Spleen (tissue), 11 donors: ENCODE data around the gene FAM222B. TPM values are rescaled to one million over a fixed set of nuclear protein-coding genes. Genes with fewer than 3 reads are reported as not detected.
A peak's percentile ranks its signal among the peaks of the same experiment; 100 is the strongest.
"Not testable (repeated sequence)": the region's sequence is repeated elsewhere in the genome, so short reads cannot be mapped to it uniquely, and the experiment has no call there.

ENCODE experiments used
- DNase-seq: peaks from one replicate; pipeline ENCODE4 v3.0.0-alpha.2; 2020
- H3K27ac ChIP-seq, 8 donors: fragments of 200-600 bp; sonication (generic) in 7 of 8; 1 replicate in 4 of 8; 2 replicates in 4 of 8; pipeline versions ENCODE4 v1.5.0 to v1.8.0; 2016 to 2021; ENCODE audit warnings: inconsistent platforms in 4 of 8, mild to moderate bottlenecking in 4 of 8, moderate library complexity in 1 of 8
- H3K27me3 ChIP-seq, 7 donors: fragments of 200-600 bp; sonication (generic) in 6 of 7; replicated peaks in 1 of 7; 1 replicate in 4 of 7; 2 replicates in 3 of 7; pipeline versions ENCODE4 v1.5.0 to v1.8.0; 2016 to 2021; ENCODE audit warnings: inconsistent platforms in 3 of 7, mild to moderate bottlenecking in 1 of 7
- H3K36me3 ChIP-seq, 6 donors: fragments of 200-600 bp; sonication (generic) in 5 of 6; 1 replicate in 4 of 6; 2 replicates in 2 of 6; pipeline versions ENCODE4 v1.5.0 to v1.8.0; 2016 to 2021; ENCODE audit warnings: inconsistent platforms in 2 of 6
- H3K4me1 ChIP-seq, 6 donors: fragments of 200-600 bp; sonication (generic) in 5 of 6; 1 replicate in 3 of 6; 2 replicates in 3 of 6; pipeline versions ENCODE4 v1.5.0 to v1.8.0; 2016 to 2021; ENCODE audit warnings: inconsistent platforms in 3 of 6
- H3K4me3 ChIP-seq, 8 donors: fragments of 200-600 bp; sonication (generic) in 7 of 8; 1 replicate in 4 of 8; 2 replicates in 4 of 8; pipeline versions ENCODE4 v1.5.0 to v1.8.0; 2016 to 2021; ENCODE audit warnings: inconsistent platforms in 4 of 8, mild to moderate bottlenecking in 4 of 8, moderate library complexity in 2 of 8
- H3K9me3 ChIP-seq, 8 donors: fragments of 200-600 bp; sonication (generic) in 7 of 8; 1 replicate in 4 of 8; 2 replicates in 4 of 8; pipeline versions ENCODE4 v1.5.0 to v1.8.0; 2016 to 2021; ENCODE audit warnings: inconsistent platforms in 4 of 8
- POLR2A ChIP-seq, 3 donors: fragments of 450-650 bp; IDR thresholded peaks; one replicate each; pipeline ENCODE4 v1.5.1; 2017; ENCODE audit warnings: antibody characterized with exemption in 3 of 3, mild to moderate bottlenecking in 1 of 3
- POLR2AphosphoS5 ChIP-seq, 3 donors: sonication (generic); formaldehyde crosslinking; IDR thresholded peaks; one replicate each; pipeline ENCODE4 v1.5.1; 2017; ENCODE audit warnings: antibody characterized with exemption in 3 of 3
- WGBS, 5 donors: extraction: QIAGEN DNeasy Blood & Tissue Kit in 3 of 5; methylation state at CpG; one replicate each; pipeline versions ENCODE4 v1.1.5 to v1.1.7; 2013 to 2018; 5-methylcytosine and 5-hydroxymethylcytosine counted together
- intact Hi-C: fragments of 100-400 bp; cut with DNase I; formaldehyde crosslinking; loops from one replicate; pipeline ENCODE4 v1.15.0; 2023; ENCODE audit warnings: low total_unique reads
- polyA plus RNA-seq, 3 donors: library from polyadenylated mRNA; stranded (reverse); fragments of 200-250 nt; gene quantifications; one replicate each; pipeline ENCODE4 v1.2.1, GENCODE V29; 2013
- total RNA-seq, 7 donors: library from RNA; depleted of rRNA in 3 of 7; stranded (reverse); fragments of >200 nt in 3 of 7; fragmentation: NEBNext Ultra II Directional in 4 of 7; extraction: Animal tissue kit (Norgen Biotek cat#: 25700) in 4 of 7; gene quantifications; one replicate each; pipeline versions ENCODE4 v1.1.0 to v1.2.1, GENCODE V29; 2016 to 2021
- TF ChIP-seq, protein P1 (sequence below), 11 experiments: fragments of 200-600 bp in 7 of 11; fragments of 450-650 bp in 4 of 11; sonication (generic) in 4 of 11; IDR thresholded peaks in 8 of 11; conservative IDR thresholded peaks in 3 of 11; 1 replicate in 7 of 11; 2 replicates in 4 of 11; pipeline versions ENCODE4 v1.4.0 to v1.8.0; 2016 to 2021; ENCODE audit warnings: antibody characterized with exemption in 11 of 11, inconsistent platforms in 4 of 11, mild to moderate bottlenecking in 1 of 11
- donor health status: healthy with polysubstance abuse.
- donor health status: DM: no; HTN: no; CAD: no; lungs with moderate emphysema.
- donor health status: DM: no; HTN: no; CAD: no.
- donor health status: Bipolar disorder and iron deficiency.
- donor health status: healthy.
- donor health status: DM: no; HTN: no; CAD: no.
- donor health status: DM: yes; HTN: yes; CAD: no.

The FAM222B gene
- total and polyA plus RNA-seq, 10 donors, result 2.9 to 23.6 (median 15.0) TPM

DNA sequence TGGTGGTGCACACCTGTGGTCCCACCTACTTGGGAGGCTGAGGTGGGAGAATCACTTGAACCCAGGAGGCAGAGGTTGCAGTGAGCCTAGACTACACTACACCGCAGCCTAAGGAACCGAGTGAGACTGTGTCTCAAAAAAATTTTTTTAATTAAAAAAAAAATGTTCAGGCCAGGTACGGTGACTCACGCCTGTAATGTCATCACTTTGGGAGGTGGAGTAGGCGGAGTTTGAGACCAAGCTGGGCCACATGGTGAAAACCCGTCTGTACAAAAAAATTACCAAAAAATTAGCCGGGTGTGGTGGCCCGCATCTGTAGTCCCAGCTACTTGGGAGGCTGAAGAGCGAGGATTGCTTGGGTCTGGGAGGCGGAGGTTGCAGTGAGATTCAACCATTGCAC is 3.6 kb upstream of the FAM222B start:
- TF ChIP-seq POLR2A (IDR thresholded peaks at IDR 0.05) (no peak), POLR2AphosphoS5 (IDR thresholded peaks at IDR 0.05) (no peak)
- TF ChIP-seq, protein P1, sequence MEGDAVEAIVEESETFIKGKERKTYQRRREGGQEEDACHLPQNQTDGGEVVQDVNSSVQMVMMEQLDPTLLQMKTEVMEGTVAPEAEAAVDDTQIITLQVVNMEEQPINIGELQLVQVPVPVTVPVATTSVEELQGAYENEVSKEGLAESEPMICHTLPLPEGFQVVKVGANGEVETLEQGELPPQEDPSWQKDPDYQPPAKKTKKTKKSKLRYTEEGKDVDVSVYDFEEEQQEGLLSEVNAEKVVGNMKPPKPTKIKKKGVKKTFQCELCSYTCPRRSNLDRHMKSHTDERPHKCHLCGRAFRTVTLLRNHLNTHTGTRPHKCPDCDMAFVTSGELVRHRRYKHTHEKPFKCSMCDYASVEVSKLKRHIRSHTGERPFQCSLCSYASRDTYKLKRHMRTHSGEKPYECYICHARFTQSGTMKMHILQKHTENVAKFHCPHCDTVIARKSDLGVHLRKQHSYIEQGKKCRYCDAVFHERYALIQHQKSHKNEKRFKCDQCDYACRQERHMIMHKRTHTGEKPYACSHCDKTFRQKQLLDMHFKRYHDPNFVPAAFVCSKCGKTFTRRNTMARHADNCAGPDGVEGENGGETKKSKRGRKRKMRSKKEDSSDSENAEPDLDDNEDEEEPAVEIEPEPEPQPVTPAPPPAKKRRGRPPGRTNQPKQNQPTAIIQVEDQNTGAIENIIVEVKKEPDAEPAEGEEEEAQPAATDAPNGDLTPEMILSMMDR (IDR thresholded peaks at IDR 0.05 in 8 of 11, conservative IDR thresholded peaks at IDR 0.05 in 3 of 11), result no peak
- peak; percentile 18 for DNase-seq
- no peaks in the 10 kb centered on the region for H3K9me3 ChIP-seq
- H3K27me3 ChIP-seq, result no peaks in the 10 kb centered on the region
- H3K4me3 ChIP-seq, result no peak overlapping the region
- H3K27ac ChIP-seq, result no peak overlapping the region
- peaks cover 8 to 19% (median 15%) of the 10 kb centered on the region in 6 donors for H3K4me1 ChIP-seq
- H3K36me3 ChIP-seq, result no peaks in the 10 kb centered on the region
- WGBS, 5 donors, result 88 to 96% (median 91%) methylated on average over 10 of the region's 10 CpGs
- intact Hi-C loops, result no loop called here

DNA sequence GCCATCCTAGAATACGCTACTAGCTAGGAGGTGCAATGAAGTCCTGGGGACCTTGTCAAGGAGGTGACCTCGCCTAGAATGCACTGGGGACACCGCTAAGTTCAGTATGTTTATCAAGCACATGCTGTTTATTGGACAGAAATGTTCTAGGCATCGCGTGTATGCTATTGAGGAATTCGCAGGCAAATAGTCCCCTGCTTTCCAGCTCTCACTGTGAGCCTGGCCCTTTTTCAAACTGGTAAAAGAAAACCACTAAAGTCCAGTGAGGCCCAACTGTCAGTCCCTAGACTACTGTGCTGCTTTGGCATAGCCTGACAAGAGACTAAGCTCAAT is 1.2 kb upstream of the FAM222B start:
- DNase-seq, result no peak
- H3K4me3 ChIP-seq, result no peak overlapping the region
- 94 to 96% (median 95%) methylated on average over 6 of the region's 6 CpGs for WGBS, 5 donors
- TF ChIP-seq POLR2A (IDR thresholded peaks at IDR 0.05) (no peak), POLR2AphosphoS5 (IDR thresholded peaks at IDR 0.05) (no peak)
- TF ChIP-seq, protein P1 (IDR thresholded peaks at IDR 0.05 in 8 of 11, conservative IDR thresholded peaks at IDR 0.05 in 3 of 11), result no peak
- no peaks in the 10 kb centered on the region for H3K36me3 ChIP-seq
- H3K27ac ChIP-seq, result no peak overlapping the region
- intact Hi-C loops, result no loop called here
- H3K4me1 ChIP-seq, result peaks cover 9 to 43% (median 31%) of the 10 kb centered on the region in 6 donors
- no peaks in the 10 kb centered on the region for H3K27me3 ChIP-seq
- H3K9me3 ChIP-seq, result no peaks in the 10 kb centered on the region

DNA sequence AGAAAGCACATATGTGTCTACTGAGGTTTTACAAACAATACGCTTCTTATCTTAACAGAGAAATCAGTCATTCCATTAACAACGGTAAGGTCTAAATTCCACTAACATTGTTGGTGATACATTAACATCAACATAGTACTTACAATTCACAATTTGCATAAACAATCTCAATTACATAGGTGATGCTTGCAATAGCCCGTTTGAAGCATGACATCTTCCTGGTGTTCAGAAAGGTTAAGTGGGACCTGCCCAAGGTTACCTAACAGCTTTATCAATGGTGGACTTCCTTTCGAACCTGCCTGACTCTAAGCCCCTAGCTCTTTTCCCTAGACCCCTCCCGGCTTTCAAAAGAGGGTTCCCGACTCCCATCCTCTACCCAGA is 699 bp downstream of the FAM222B start:
- no peak for DNase-seq
- WGBS, 5 donors, result 5 to 12% (median 8%) methylated on average over 6 of the region's 6 CpGs
- H3K4me1 ChIP-seq, result peaks cover 9 to 46% (median 31%) of the 10 kb centered on the region in 6 donors
- intact Hi-C loops, result no loop called here
- H3K27ac ChIP-seq, result peak overlapping the region; percentile 72 to 89 (median 81)
- TF ChIP-seq POLR2A (IDR thresholded peaks at IDR 0.05) (no peak), POLR2AphosphoS5 (IDR thresholded peaks at IDR 0.05) (no peak)
- TF ChIP-seq, protein P1 (IDR thresholded peaks at IDR 0.05 in 8 of 11, conservative IDR thresholded peaks at IDR 0.05 in 3 of 11), result no peak
- H3K36me3 ChIP-seq, result peaks cover 0 to 8% (median 0%) of the 10 kb centered on the region in 6 donors
- H3K4me3 ChIP-seq, result peak overlapping the region; percentile 69 to 91 (median 76)
- H3K9me3 ChIP-seq, result no peaks in the 10 kb centered on the region
- H3K27me3 ChIP-seq, result no peaks in the 10 kb centered on the region

DNA sequence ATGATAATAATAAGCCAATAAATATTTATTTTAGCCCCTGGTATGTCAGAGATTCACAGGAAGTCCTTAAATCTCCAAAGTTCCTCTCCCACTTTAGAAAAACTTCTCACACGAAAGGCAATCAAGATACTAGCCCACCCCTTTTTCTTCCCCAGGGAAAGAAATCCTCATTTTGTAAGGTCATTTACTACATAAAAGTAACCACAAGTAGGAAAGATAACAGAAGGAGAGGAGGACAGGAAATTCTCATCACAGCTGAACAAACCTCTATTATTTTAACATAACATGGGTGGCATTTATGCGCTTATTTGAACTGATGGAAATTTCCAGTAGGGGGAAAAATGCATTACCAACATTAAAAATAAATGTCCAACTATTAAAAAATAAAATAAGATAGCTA is 3.4 kb downstream of the FAM222B start:
- TF ChIP-seq, protein P1 (IDR thresholded peaks at IDR 0.05 in 8 of 11, conservative IDR thresholded peaks at IDR 0.05 in 3 of 11), result no peak
- TF ChIP-seq POLR2AphosphoS5 (IDR thresholded peaks at IDR 0.05) (no peak), POLR2A (IDR thresholded peaks at IDR 0.05) (no peak)
- Histone ChIP-seq H3K27me3 (no peaks in the 10 kb centered on the region), H3K27ac (no peak overlapping the region), H3K4me1 (peaks cover 9 to 46% (median 31%) of the 10 kb centered on the region in 6 donors), H3K36me3 (peaks cover 0 to 9% (median 0%) of the 10 kb centered on the region in 6 donors), H3K4me3 (no peak overlapping the region), H3K9me3 (no peaks in the 10 kb centered on the region)
- intact Hi-C loops, result no loop called here
- 52 to 73% (median 63%) methylated on average over 2 of the region's 2 CpGs for WGBS, 5 donors
- no peak for DNase-seq

DNA sequence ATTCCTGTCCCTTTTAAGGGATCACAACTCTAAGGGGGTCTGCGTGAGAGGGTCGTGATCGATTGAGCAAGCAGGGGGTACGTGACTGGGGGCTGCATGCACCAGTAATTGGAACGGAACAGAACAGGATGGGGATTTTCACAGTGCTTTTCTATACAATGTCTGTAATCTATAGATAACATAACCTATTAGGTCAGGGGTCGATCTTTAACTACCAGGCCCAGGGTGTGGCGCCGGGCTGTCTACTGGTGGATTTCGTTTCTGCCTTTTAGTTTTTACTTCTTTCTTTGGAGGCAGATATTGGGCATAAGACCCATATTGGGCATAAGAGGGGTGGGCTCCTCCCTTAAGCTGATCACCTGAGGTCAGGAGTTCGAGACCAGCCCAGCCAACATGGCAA is 6.0 kb downstream of the FAM222B start:
- H3K27me3 ChIP-seq, intact Hi-C loops, H3K9me3 ChIP-seq, H3K4me3 ChIP-seq, H3K27ac ChIP-seq: not testable (repeated sequence)
- Histone ChIP-seq H3K36me3 (peaks cover 0 to 25% (median 4%) of the 10 kb centered on the region in 6 donors), H3K4me1 (peaks cover 4 to 30% (median 19%) of the 10 kb centered on the region in 6 donors)
- DNase-seq, result peak; percentile 11
- 93 to 97% (median 94%) methylated on average over 9 to 10 of the region's 10 CpGs for WGBS, 5 donors
